Activated CD4-positive, alpha-beta memory T cell treated with anti-CD3 and anti-CD28 coated beads for 36 hours (primary cell): Measurements from ENCODE around the gene KCTD3. TPM values are rescaled to one million over a fixed set of nuclear protein-coding genes. Genes with fewer than 3 reads are reported as not detected.

Experiments used
- CTCF ChIA-PET: fragments of 350-600 bp; sonication (Branson Sonifier 250); formaldehyde crosslinking; loops from one replicate; lab custom pipeline; 2021; ENCODE audit warnings: antibody characterized with exemption, inconsistent platforms; lab: Charles Lee
- POLR2A ChIA-PET: fragments of 350-600 bp; sonication (Branson Sonifier 250); formaldehyde crosslinking; loops from one replicate; lab custom pipeline; 2021; ENCODE audit warnings: antibody characterized with exemption; lab: Charles Lee
- DNase-seq: peaks from one replicate; pipeline ENCODE4 v3.0.0-alpha.2; 2020
- H3K27ac Mint-ChIP-seq: one replicate; pipeline ENCODE4 v1.8.0; 2021; ENCODE audit warnings: mixed read lengths
- H3K27me3 Mint-ChIP-seq: one replicate; pipeline ENCODE4 v1.8.0; 2021; ENCODE audit warnings: mixed read lengths
- H3K36me3 Mint-ChIP-seq: one replicate; pipeline ENCODE4 v1.8.0; 2021; ENCODE audit warnings: mixed read lengths
- H3K4me1 Mint-ChIP-seq: one replicate; pipeline ENCODE4 v1.8.0; 2021; ENCODE audit warnings: low read depth, mixed read lengths
- H3K4me3 Mint-ChIP-seq: one replicate; pipeline ENCODE4 v1.8.0; 2021; ENCODE audit warnings: mild to moderate bottlenecking, mixed read lengths
- H3K9me3 Mint-ChIP-seq: one replicate; pipeline ENCODE4 v1.8.0; 2021; ENCODE audit warnings: mixed read lengths
- intact Hi-C: fragments of 100-400 bp; cut with micrococcal nuclease; formaldehyde crosslinking; loops from one replicate; pipeline ENCODE4 v1.15.1; 2023
- total RNA-seq, 2 experiments: library from RNA; stranded (reverse); gene quantifications; one replicate each; pipeline ENCODE4 v1.2.3, GENCODE V29; 2021

KCTD3 gene
- total RNA-seq, 2 experiments from 2014 or later, result 1.3 to 2.7 TPM

DNA sequence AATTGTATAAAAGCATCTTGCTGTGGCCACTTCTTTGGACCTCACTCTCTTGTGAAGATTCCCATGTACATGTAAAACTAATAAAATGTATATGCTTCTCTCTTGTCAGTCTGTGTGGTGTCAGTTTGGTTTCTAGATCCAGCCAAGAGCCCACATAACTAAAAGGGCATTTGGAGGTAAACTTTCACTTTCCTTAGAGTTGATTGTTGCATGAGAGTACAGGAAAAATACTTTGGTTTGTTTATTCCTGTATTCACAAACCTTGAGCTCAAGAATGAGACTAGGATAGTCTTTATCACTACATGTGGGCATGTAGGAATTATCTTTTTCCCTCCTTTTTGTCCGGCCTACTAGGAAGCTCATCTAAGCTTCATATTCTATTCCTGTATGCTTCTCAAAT lies 50.9 kb downstream of the KCTD3 start:
- ChIA-PET POLR2A (no interaction called here), CTCF (no interaction called here)
- Mint-ChIP-seq H3K4me1 (no peaks in the 10 kb centered on the region), H3K36me3 (peaks cover 9% of the 10 kb centered on the region), H3K27me3 (no peaks in the 10 kb centered on the region), H3K4me3 (no peak overlapping the region), H3K27ac (no peak overlapping the region), H3K9me3 (no peaks in the 10 kb centered on the region)
- intact Hi-C loops, result no loop called here
- DNase-seq, result no peak

DNA sequence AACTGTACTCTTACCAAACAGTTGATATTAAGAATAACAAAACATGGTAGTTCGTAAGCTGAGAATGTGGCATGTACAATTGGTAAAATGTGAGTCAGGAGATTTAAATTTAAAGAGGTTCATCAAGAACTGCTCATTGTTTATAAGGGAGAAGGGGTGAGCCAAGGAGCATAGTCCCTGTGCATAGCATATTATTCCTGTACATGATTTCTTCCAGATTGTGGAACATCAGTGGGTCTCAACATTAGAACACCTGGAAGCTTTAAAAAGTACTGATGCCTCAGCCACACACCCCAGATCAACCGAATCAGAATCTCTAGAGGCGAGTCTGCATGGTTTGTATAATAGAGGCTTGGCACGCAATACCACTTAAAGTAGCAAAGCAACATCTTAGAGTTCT lies 56.1 kb downstream of the KCTD3 start:
- Mint-ChIP-seq H3K9me3 (no peaks in the 10 kb centered on the region), H3K27ac (no peak overlapping the region), H3K4me3 (no peak overlapping the region), H3K4me1 (no peaks in the 10 kb centered on the region), H3K27me3 (no peaks in the 10 kb centered on the region), H3K36me3 (peaks cover 2% of the 10 kb centered on the region)
- CTCF ChIA-PET, result no interaction called here
- POLR2A ChIA-PET, result no interaction called here
- DNase-seq, result no peak
- intact Hi-C loops, result no loop called here

DNA sequence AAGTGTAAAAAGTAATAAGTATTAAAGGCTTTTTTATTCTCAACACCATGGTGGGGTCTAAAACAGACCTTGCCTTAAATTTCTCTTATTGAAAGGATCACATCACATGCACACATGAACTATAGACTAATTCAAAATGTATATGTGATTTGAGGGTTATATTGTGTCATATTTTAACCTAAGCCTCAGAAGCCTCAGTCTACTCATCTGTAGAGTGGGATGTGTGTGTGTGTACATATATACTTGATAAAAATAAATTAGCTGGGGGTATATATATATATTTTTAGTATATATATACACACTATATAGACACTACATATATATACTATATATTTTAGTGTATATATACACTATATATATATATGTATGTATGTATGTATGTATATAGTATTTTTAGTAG lies 58.8 kb downstream of the KCTD3 start:
- Mint-ChIP-seq H3K27me3 (no peaks in the 10 kb centered on the region), H3K4me3 (no peak overlapping the region), H3K36me3 (no peaks in the 10 kb centered on the region), H3K9me3 (no peaks in the 10 kb centered on the region), H3K27ac (no peak overlapping the region), H3K4me1 (no peaks in the 10 kb centered on the region)
- ChIA-PET CTCF (no interaction called here), POLR2A (no interaction called here)
- intact Hi-C loops, result no loop called here
- no peak for DNase-seq

DNA sequence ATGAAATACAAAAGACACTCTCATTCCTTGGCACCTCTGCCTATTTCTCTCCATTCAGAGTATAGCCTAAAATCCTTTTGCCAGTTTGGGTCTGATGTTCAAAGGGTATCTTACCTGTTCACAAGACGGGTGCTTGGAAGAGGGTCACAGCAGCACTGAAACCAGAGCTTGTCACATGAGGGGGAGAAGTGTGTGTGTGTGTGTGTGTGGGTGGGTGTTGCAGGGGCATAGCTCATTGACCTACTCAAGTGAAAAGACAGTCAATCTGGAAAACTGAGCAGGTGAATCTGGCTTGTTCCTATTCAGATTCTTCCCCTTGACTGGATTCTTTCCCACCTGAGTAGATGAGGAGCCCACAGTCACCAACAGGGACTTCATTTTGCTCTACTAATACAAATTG lies 63.9 kb downstream of the KCTD3 start:
- H3K4me3 Mint-ChIP-seq, result no peak overlapping the region
- CTCF ChIA-PET, result no interaction called here
- intact Hi-C loops, result no loop called here
- H3K27ac Mint-ChIP-seq, result no peak overlapping the region
- no peaks in the 10 kb centered on the region for H3K36me3 Mint-ChIP-seq
- no peaks in the 10 kb centered on the region for H3K27me3 Mint-ChIP-seq
- no peak for DNase-seq
- POLR2A ChIA-PET, result no interaction called here
- H3K9me3 Mint-ChIP-seq, result no peaks in the 10 kb centered on the region
- no peaks in the 10 kb centered on the region for H3K4me1 Mint-ChIP-seq

DNA sequence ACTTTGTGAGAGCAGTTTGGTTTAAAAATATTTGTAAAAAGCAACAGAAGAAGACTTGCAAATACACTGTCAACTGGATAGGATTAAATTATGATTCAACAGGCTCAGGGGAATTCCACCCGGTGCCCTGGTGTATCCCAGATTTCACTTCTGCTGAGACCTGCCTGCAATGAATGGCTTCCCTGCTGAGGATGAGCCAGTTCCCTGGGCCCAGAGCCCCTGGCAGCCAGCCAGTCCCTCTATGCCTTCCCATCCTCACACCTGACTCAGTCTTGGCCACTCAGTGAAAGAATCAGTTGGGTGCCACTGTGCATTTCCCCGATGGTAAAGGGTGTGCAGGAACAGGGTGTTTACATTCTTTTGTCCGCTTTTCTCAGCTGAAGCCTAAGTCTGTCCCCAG lies 64.4 kb downstream of the KCTD3 start:
- Mint-ChIP-seq H3K9me3 (no peaks in the 10 kb centered on the region), H3K4me1 (no peaks in the 10 kb centered on the region), H3K27ac (no peak overlapping the region), H3K36me3 (no peaks in the 10 kb centered on the region), H3K4me3 (no peak overlapping the region), H3K27me3 (no peaks in the 10 kb centered on the region)
- ChIA-PET POLR2A (no interaction called here), CTCF (no interaction called here)
- no peak for DNase-seq
- intact Hi-C loops, result no loop called here

GRCh38 chr1:215635827-215636226 lies 68.7 kb downstream of the KCTD3 start:
- H3K27ac Mint-ChIP-seq, result no peak overlapping the region

DNA sequence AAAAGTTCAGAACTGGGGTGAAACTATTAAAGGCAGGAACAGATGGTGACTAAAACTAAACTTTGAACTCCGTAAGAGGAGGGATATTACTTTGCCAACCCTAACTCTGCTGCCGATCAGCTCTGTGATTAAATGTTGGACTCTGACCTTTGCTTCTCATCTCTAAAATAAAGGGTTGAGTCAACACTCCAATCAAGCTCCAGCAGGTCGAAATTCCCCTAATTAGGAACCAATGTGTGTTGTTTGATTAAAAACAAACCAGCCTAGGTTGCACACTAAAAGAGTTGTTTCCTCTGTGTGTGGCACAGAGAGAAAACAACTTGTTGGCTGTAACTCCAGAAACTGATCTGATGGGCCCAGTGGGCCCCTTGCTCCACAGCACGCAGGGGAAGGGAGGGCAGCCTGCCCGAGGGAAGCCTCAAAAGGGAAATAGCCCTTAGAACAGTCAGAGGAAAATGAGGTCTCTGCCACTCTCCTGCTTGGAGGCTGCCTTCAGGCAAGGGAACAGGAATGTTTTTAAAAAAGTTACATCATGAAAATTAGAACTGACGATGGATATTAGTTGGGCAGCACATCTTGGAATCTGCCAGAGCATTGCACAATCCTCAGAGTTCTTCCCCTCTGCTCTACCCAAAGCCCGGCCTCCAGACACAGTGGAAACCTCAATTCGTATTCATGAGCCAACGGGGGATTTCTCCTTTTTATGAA lies 69.3 kb downstream of the KCTD3 start:
- intact Hi-C loops, result no loop called here
- Mint-ChIP-seq H3K27me3 (no peaks in the 10 kb centered on the region), H3K27ac (no peak overlapping the region), H3K4me1 (no peaks in the 10 kb centered on the region), H3K36me3 (no peaks in the 10 kb centered on the region), H3K9me3 (no peaks in the 10 kb centered on the region), H3K4me3 (no peak overlapping the region)
- ChIA-PET POLR2A (no interaction called here), CTCF (no interaction called here)
- DNase-seq, result no peak

More at GRCh38 chr1:215635827-215636226, 68.7 kb downstream of the KCTD3 start:
- H3K36me3 Mint-ChIP-seq, result no peaks in the 10 kb centered on the region
- no peaks in the 10 kb centered on the region for H3K4me1 Mint-ChIP-seq
- H3K4me3 Mint-ChIP-seq, result no peak overlapping the region
- intact Hi-C loops, result no loop called here
- CTCF ChIA-PET, result no interaction called here
- H3K9me3 Mint-ChIP-seq, result no peaks in the 10 kb centered on the region
- no peak for DNase-seq
- POLR2A ChIA-PET, result no interaction called here
- H3K27me3 Mint-ChIP-seq, result no peaks in the 10 kb centered on the region

GRCh38 chr1:215637041-215637573 lies 70.0 kb downstream of the KCTD3 start:
- ChIA-PET CTCF (no interaction called here), POLR2A (no interaction called here)
- Mint-ChIP-seq H3K4me1 (no peaks in the 10 kb centered on the region), H3K36me3 (no peaks in the 10 kb centered on the region), H3K27me3 (no peaks in the 10 kb centered on the region), H3K4me3 (no peak overlapping the region), H3K27ac (no peak overlapping the region), H3K9me3 (no peaks in the 10 kb centered on the region)
- no peak for DNase-seq
- intact Hi-C loops, result no loop called here

GRCh38 chr1:215640429-215641148 lies 73.5 kb downstream of the KCTD3 start:
- H3K4me1 Mint-ChIP-seq, result no peaks in the 10 kb centered on the region
- H3K36me3 Mint-ChIP-seq, result no peaks in the 10 kb centered on the region
- intact Hi-C loops, result no loop called here
- no peaks in the 10 kb centered on the region for H3K9me3 Mint-ChIP-seq
- no peak for DNase-seq
- no peaks in the 10 kb centered on the region for H3K27me3 Mint-ChIP-seq
- H3K27ac Mint-ChIP-seq, result no peak overlapping the region
- H3K4me3 Mint-ChIP-seq, result no peak overlapping the region
- ChIA-PET POLR2A (no interaction called here), CTCF (no interaction called here)

GRCh38 chr1:215643592-215644321 lies 76.7 kb downstream of the KCTD3 start:
- intact Hi-C loops, result no loop called here
- CTCF ChIA-PET, result no interaction called here

DNA sequence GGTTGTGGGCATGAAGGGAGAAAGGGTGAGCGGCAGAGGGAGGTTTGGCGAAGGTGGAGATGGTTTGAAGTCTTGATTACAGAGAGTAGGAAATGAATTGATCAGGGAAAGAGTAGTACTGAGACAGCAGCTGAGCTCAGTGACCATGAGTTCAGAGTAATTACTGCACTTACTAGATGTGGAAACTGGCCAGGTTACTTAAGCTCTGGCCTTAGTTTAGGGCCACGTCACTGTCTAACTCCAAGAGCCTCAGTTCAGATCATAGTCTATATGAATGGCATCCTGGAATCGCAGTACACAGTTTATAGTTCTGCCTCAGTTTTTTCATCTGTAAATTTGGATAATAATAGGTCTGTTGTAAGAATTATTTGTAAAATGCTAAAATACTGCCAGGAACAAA lies 78.1 kb downstream of the KCTD3 start:
- CTCF ChIA-PET, result no interaction called here

More at GRCh38 chr1:215643592-215644321, 76.7 kb downstream of the KCTD3 start:
- no peak for DNase-seq
- no peak overlapping the region for H3K27ac Mint-ChIP-seq
- no peaks in the 10 kb centered on the region for H3K9me3 Mint-ChIP-seq
- H3K27me3 Mint-ChIP-seq, result no peaks in the 10 kb centered on the region
- no peaks in the 10 kb centered on the region for H3K36me3 Mint-ChIP-seq
- no peaks in the 10 kb centered on the region for H3K4me1 Mint-ChIP-seq
- POLR2A ChIA-PET, result no interaction called here
- no peak overlapping the region for H3K4me3 Mint-ChIP-seq

DNA sequence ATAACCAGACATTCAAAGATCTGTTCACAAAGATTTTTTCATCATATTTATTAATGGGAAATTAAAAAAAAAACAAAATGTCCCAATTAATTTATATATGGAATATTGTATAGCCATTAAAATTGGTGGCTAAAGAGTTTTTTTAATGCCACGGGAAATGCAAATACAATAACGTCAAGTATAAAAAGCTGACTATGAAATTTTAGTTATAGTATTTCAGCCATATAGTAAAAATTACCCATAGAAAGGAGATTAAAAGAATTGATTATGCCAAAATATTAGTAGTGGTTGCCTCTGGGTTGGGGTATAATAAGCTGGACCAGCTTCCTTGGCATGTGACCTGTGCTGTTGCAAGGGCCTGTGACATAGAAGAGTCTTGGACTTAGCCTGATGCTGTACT lies 78.8 kb downstream of the KCTD3 start:
- Mint-ChIP-seq H3K4me3 (no peak overlapping the region), H3K27ac (no peak overlapping the region), H3K36me3 (no peaks in the 10 kb centered on the region), H3K4me1 (peaks cover 2% of the 10 kb centered on the region), H3K27me3 (no peaks in the 10 kb centered on the region), H3K9me3 (no peaks in the 10 kb centered on the region)
- ChIA-PET POLR2A (no interaction called here), CTCF (no interaction called here)
- intact Hi-C loops, result no loop called here
- no peak for DNase-seq

More for the DNA sequence above, 78.1 kb downstream of the KCTD3 start:
- Mint-ChIP-seq H3K27me3 (no peaks in the 10 kb centered on the region), H3K27ac (no peak overlapping the region), H3K4me1 (no peaks in the 10 kb centered on the region), H3K36me3 (no peaks in the 10 kb centered on the region), H3K4me3 (no peak overlapping the region), H3K9me3 (no peaks in the 10 kb centered on the region)
- DNase-seq, result no peak
- POLR2A ChIA-PET, result no interaction called here
- intact Hi-C loops, result no loop called here
